Sigmoid colon (tissue), 4 donors: ENCODE data around the gene MST1.
"Not testable (repeated sequence)": the region's sequence is repeated elsewhere in the genome, so short reads cannot be mapped to it uniquely, and the experiment has no call there.

ENCODE experiments used
- CTCF ChIP-seq, 4 experiments: fragments of 450-650 bp in 3 of 4; fragments of 200-600 bp in 1 of 4; IDR thresholded peaks; one replicate each; pipeline ENCODE4 v1.5.1; 2016 to 2019; ENCODE audit warnings: antibody characterized with exemption in 4 of 4, mild to moderate bottlenecking in 3 of 4, moderate library complexity in 2 of 4
- POLR2A ChIP-seq, 2 donors: fragments of 450-650 bp; IDR thresholded peaks; one replicate each; pipeline ENCODE4 v1.6.1; 2016; ENCODE audit warnings: antibody characterized with exemption in 2 of 2, mild to moderate bottlenecking in 2 of 2, moderate library complexity in 2 of 2
- POLR2AphosphoS5 ChIP-seq, 4 donors: sonication (generic); formaldehyde crosslinking; IDR thresholded peaks; one replicate each; pipeline ENCODE4 v1.6.1; 2017; ENCODE audit warnings: antibody characterized with exemption in 4 of 4

DNA sequence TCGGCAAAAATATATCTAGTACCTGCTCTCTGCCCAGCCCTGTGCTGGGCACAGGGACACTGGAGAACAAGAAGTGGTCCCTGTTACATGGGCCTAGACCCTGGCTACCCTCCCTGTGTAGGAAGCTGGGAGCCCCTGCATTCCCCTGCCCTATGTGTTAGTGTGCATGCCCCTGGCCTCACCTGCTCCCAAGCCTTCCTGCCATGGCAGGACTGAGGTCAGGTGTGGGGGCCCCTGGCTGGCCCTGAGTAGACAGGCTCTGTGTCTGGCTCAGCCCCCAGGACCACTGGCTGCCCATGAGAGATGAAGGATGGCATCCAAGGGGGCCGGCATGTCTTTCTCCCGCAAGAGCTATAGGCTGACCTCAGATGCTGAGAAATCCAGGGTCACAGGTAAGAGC lies 1.6 kb upstream of the MST1 start:
- not testable (repeated sequence) for TF ChIP-seq CTCF, POLR2A, POLR2AphosphoS5 (IDR thresholded peaks at IDR 0.05)
